HG02852 (cell line): ENCODE results near the gene ANKFN1.

Experiments
- ATAC-seq: cut with Tn5 transposase; IDR thresholded peaks from one replicate; pipeline ENCODE4 v1.9.1; 2021; ENCODE audit warnings: mild to moderate bottlenecking, moderate library complexity; ENCODE audit not compliant: unreplicated experiment

ANKFN1 gene

DNA sequence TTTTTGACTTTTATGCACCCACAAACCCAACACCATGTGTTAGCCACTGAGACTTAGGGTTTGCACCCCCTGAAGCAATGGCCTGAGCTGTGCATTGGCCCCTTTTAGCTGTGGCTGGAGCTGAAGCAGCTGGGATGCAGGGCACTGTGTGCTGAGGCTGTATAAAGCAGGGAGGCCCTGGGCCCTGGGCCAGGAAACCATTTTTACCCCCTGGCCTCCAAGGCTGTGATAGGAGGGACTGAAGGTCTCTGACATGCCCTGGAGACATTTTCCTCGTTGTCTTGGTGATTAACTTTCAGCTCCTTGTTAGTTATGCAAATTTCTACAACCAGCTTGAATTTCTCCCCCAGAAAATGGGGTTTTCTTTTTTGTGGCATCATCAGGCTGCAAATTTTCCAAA is 6.7 kb upstream of the ANKFN1 start:
- no peak for ATAC-seq

DNA sequence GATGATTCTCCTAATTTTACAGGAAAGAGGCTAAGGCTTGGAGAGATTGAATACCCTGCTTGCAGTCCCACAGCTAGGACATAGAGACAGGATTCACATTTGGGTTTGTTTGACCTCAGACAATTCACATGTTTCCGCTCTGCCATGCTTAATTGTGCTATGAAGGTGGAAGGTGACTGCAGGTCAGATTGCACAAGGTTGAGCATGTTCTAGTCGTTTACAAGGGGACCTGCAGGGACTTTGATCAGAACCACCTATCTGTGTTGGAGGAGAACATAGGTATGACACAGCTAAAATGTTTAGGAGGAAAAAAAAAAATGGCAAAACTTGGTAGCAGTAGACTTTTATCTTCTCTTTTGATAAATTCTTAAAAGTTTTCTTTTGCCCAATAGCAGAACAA is 4.9 kb upstream of the ANKFN1 start:
- ATAC-seq: no peak

DNA sequence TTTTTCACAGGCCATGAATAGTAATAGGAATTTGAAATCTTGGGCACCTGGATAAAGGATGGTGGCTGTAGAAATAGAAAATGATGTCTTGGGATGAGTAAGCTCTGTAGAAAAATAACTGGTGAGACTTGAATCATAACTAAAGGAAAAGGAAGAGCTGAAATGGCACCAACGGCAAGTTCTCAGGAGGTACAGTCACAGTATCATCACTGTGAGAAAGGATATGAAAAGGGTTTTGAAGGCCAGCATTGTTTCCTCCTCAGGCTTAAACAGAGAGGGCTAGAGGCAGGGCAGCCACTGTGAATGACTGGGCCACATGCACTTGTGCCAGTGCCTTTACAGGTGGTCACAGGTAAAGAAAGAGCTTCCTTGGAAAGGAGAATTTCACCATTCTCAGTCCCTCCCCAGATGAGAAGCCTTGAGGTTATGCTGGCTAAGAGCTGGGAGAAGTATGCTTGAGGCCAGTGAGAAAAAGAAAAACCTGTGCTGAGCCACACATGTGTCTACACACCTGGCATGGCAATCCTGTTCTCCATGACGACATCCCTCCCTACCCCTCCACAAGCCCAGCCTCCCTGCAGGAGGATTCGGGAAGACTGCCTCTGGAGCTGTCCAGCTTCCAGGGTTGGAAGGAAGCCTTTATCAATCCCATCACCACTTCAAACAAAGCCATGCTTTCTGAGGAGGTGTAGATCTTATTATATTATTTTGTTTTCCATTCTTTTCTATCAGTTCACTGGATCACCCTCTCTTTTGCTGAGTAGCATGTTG is 3.8 kb upstream of the ANKFN1 start:
- no peak for ATAC-seq

DNA sequence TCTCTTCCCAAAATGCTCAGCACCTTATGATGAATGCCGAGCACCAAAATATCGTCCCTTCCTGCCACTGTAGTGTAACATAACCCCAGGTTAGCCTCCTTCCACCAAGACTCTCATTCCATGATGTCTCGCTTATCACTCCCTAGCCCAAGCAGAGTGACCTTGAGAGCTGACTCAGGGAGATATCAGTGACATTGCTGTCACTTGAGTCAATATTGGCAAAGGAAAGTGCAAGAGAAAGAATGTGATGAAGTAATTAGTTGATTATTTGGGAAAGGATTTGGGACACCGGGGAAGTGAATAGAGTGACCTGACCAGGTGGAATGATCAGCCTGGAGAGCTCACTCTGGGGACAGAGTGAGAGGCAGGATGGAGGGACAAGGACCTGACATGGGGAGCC is 2.6 kb upstream of the ANKFN1 start:
- ATAC-seq: no peak

DNA sequence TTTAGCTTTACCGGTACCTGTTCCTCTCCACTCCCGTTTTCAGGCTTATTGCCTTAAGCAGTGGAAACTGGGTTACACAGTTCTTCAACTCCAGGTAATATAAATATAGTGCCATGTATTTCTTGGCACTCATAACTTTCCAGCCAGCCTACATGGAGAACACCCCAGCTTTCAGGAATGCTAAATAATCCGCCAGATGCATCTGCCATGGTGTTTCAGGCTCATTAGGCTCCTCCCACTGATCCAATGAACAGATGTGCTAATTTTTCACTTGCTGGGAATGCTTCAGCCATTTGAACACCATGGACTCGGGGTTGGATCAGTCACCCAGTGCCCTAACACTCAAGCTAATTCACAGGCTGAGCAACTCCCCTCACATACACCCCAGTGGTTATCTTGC is 4.6 kb downstream of the ANKFN1 start:
- no peak for ATAC-seq

DNA sequence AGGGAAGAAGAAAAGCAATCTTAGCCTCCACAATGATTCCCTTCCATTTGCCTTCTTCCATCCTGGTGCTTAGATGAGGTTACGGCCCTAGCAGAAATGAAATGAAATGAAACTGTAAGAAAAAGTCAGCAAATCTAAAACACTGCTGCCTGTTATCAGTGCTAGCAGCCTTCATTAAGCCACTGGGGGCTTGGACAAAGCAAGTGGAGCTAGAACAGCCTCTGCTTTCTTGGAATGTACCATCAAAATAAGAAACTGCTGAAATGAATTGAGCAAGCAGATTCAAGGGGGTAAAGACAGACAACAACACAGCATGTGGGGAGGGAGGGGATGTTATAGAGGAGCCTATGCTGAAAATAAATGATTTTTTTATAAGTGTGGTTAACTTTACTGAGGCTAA is 5.1 kb downstream of the ANKFN1 start:
- no peak for ATAC-seq

DNA sequence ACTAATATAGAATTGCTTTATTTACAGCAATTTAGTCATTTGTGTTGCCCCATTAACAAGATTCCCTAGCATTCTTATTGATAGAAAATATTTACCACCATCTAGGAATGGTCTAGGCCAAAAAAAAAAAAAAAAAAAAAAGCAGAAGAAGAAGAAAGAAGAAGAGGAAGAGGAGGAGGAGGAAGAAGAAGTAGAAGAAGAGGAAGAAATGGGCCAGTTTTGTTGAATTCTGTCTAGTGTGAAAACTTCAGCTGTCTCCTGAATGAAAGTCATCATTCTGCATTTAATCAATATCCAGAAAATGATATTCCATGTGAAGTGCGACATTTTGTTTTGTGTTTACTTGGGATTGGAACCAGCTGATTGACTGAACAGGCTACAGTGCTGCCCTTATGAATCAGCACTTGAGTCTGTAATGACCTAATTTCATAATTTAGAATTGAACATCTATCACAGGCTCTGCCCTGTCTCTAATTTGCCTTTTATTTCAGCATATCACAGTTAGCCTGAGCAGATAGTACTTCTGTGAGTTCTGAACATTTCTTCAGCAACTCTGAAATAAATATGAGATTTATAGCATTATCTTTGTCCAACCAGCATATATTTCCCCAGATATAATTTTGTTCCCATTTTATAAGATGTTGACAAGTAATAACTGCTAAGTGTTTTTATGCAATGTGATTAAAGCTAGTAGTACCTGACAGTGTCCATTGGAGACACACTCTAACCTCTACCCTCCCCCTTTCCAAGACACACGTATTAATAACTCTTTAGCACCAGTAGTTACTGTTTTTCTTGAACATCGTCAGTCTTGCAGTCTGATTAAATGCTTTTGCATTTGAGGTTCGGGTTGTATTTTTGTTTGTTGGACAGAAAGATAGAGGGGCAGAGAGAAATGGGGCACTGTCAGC is 5.9 kb downstream of the ANKFN1 start:
- ATAC-seq: no peak

DNA sequence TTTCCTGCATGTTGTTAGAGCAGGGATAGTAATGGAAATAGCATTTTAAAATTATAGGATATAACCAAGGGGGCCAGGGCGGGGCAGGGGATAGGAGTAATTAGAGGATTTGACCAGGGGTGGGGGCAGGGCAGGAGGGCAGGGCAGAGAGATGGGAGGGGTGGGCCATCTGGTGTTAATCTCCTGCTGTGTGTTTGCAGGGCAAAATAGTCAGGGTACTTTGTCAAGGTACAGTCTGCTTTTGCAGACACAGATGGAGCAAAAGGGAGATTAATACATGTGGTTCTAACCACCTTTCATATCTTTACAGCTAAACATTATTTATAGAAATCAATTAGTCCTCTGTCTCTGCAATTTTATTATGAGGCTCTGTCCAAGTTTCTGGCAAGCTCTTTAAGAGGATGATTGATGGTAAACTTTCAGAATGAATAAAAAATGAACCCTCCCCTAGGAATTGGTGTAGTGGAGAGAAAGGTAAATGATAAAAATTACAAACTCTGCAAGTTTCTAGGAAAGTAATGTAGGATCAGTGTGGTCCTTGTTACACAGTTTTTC is 6.6 kb downstream of the ANKFN1 start:
- ATAC-seq: no peak

GRCh38 chr17:56160422-56160821 is 7.1 kb downstream of the ANKFN1 start:
- no peak for ATAC-seq

DNA sequence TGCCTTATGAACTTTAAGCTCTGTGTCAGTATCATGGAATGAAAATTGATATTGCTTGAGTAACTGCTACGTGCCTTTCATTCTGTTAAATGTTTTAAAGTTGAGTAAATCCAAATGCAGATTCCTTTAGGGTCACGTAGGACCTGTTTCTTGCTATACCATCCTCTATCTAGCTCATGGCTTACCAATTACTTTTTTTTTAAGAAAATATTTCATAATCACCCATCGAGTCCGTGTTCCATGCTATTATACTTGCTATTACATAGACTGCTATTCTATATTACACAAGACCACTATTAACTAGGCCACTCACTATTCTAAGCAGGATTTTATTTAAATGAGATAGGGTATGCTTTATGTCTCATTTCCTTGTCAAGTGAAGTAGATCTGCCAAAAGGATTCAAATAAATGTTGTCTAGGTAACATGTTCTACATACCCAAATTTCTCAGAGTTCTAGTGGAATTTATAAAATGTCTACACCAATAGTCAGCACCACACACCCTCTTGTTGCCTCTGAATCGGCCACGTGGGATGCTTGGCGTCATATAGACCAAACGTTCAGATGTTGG is 11.9 kb downstream of the ANKFN1 start:
- ATAC-seq: no peak

GRCh38 chr17:56167491-56167890 is 14.2 kb downstream of the ANKFN1 start:
- no peak for ATAC-seq

- no peak for ATAC-seq
Measured at GRCh38 chr17:56169621-56170020, 16.3 kb downstream of the ANKFN1 start.

- no peak for ATAC-seq
Measured at GRCh38 chr17:56171186-56171959, 18.1 kb downstream of the ANKFN1 start.

DNA sequence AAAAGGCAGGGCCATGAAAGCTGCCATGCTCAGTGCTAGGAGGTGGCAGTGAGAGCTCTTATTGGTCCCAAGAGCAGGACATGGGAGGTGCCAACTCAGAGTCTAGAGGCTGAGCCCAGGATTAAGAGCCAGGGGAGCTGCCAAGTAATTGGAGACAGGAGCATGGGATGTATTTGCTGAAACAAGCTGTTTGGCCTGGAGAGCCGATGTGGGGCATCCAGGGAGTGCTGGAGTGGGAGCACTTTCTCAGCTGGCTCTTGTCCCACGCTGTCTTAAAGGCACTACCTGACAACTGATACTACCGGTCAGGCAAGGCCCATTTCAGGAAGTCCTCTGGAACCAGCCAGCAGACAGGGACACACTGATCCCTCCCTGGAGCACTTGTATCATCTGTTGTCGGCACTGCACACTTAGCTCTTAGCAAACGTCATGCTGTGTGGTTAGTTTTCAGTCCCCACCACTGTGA is 19.3 kb downstream of the ANKFN1 start:
- no peak for ATAC-seq

DNA sequence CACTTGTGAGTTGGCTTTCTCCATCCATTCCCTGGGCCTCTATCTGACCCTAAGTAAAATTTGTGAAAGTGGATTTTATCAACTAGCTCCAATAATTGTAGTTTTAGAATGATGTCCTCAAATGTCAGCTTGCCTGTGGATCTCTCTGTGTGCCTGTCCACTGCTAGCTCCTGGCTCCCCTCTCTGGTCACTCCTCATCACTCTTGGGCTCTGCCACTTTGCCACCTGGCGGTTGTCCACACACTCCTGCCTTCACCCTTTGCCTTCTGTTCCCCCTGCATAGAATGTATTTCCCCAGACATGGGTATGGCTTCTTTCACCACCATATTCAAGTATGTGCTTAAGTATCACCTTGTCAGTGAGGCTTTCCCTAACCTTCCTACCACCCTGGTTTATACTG is 19.8 kb downstream of the ANKFN1 start:
- ATAC-seq: no peak

DNA sequence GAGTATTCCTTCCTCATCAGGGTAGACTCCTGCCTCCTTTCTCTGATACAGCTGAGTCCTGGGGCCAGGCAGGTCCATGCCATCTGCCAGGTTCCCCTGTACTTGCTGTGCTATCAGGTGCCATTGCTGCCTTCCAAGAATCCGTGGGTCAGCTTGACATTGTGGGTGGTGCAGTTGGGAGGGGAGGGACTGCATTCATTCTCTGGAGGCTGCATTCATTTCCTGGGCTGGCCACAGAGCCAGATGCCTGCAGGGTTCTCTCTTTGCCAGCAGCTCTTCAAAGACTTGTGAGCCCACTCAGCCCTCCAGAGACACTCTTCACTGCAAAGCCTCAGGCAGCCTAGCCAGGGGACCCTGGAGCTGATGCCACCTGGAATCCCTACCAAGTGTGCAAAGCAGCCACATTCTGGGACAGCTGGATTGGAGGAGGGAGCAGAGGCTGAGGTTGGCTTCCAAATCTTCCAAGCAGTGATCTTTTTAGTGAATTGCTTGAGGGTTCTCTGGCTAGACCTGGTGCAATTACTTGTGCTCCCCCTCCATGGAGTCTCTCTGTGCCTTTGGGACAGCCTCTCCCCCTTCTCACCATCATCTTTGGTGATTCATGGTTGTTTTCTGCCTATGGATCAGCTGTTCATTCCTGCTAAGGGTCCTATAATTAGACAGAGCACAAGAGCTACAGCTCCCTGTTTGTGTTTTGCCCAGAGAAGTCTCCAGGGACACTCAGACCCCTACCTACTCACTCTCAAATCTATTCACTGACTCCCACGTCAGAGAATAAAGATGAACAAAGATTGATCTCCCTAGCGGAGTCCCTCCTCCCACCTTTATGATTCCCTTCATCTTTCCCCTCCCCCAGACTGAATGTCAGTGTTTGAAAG is 20.9 kb downstream of the ANKFN1 start:
- no peak for ATAC-seq

GRCh38 chr17:56175299-56175955 is 22.2 kb downstream of the ANKFN1 start:
- no peak for ATAC-seq

DNA sequence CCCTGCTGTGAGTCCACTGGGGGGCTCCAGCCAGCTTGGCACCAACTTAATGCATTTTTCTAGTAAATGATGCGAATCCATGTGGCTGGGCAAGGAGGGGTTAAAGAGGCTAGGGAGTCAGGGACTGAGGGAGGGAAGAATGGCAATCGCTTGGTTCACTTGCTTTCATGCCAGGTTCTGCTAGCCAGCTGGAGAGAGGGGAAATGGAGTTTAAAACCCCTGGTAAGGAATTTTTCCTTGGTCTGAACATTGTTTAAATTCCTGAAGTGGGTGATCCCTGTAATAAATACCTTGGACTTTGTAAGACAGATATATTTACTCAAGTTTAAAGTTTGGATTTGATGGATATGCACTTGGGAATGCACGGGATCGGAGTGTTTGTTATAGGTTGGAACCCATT is 22.8 kb downstream of the ANKFN1 start:
- no peak for ATAC-seq

- no peak for ATAC-seq
Measured at GRCh38 chr17:56177361-56177760, 24.1 kb downstream of the ANKFN1 start.
